Prostate gland (tissue), 2 donors: Measurements from ENCODE around the gene ITGB8.

Source experiments
- CTCF ChIP-seq, 4 experiments: fragments of 200-600 bp in 2 of 4; fragments of 450-650 bp in 2 of 4; sonication (generic) in 2 of 4; IDR thresholded peaks; 1 replicate in 3 of 4; 2 replicates in 1 of 4; pipeline ENCODE4 v1.5.1; 2016 to 2019; ENCODE audit warnings: antibody characterized with exemption in 4 of 4, mild to moderate bottlenecking in 2 of 4, moderate library complexity in 2 of 4
- POLR2A ChIP-seq: fragments of 450-650 bp; IDR thresholded peaks from one replicate; pipeline ENCODE4 v1.6.1; 2016; ENCODE audit warnings: antibody characterized with exemption, mild to moderate bottlenecking

- TF ChIP-seq CTCF (IDR thresholded peaks at IDR 0.05) (no peak), POLR2A (no peak)
These were observed 40.1 kb upstream of the ITGB8 start for GRCh38 chr7:20290505-20291111.
